GM21381 (cell line): ENCODE results near the gene PRDX1.

Experiments used
- ATAC-seq: cut with Tn5 transposase; IDR thresholded peaks from one replicate; pipeline ENCODE4 v1.9.1; 2021; ENCODE audit warnings: mild to moderate bottlenecking, moderate library complexity; ENCODE audit not compliant: unreplicated experiment

Gene PRDX1

GRCh38 chr1:45470306-45470798 is 51.3 kb downstream of the PRDX1 start:
- ATAC-seq, result no peak

- ATAC-seq, result peak; percentile 49
Observed at GRCh38 chr1:45467353-45467752, 54.3 kb downstream of the PRDX1 start.

- ATAC-seq, result no peak
Observed at GRCh38 chr1:45465277-45465676, 56.4 kb downstream of the PRDX1 start.
